ENCODE measurements around the gene CGRRF1. TPM values are rescaled to one million over a fixed set of nuclear protein-coding genes. Genes with fewer than 3 reads are reported as not detected.

The CGRRF1 gene, protein sequence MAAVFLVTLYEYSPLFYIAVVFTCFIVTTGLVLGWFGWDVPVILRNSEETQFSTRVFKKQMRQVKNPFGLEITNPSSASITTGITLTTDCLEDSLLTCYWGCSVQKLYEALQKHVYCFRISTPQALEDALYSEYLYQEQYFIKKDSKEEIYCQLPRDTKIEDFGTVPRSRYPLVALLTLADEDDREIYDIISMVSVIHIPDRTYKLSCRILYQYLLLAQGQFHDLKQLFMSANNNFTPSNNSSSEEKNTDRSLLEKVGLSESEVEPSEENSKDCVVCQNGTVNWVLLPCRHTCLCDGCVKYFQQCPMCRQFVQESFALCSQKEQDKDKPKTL
- total RNA-seq, result 19.1 TPM
- long read RNA-seq, transcript CGRRF1-201 (6 exons, 2,057 nt), result major isoform, 29 of 34 reads
- long read RNA-seq, partial matches to known transcripts, result 2 of 34 reads
- long read RNA-seq, other reads (novel, unspliced or antisense), result 3 of 34 reads

GRCh38 chr14:54509546-54510501, at the start of gene CGRRF1:
Gene CGRRF1 (plus strand): TSS chr14:54509906. CDS start chr14:54509960, 54 bp downstream.
- Histone ChIP-seq H3K36me3 (no peaks in the 10 kb centered on the region), H3K4me1 (peaks cover 24% of the 10 kb centered on the region), H3K27ac (peak within 1 kb of the TSS; percentile 82), H3K4me3 (peak within 1 kb of the TSS; percentile 85), H3K9me3 (no peaks in the 10 kb centered on the region), H3K27me3 (ENCODE audit: low read depth) (no peaks in the 10 kb centered on the region)
- peak; percentile 100 for ATAC-seq
- TF ChIP-seq, protein P1, sequence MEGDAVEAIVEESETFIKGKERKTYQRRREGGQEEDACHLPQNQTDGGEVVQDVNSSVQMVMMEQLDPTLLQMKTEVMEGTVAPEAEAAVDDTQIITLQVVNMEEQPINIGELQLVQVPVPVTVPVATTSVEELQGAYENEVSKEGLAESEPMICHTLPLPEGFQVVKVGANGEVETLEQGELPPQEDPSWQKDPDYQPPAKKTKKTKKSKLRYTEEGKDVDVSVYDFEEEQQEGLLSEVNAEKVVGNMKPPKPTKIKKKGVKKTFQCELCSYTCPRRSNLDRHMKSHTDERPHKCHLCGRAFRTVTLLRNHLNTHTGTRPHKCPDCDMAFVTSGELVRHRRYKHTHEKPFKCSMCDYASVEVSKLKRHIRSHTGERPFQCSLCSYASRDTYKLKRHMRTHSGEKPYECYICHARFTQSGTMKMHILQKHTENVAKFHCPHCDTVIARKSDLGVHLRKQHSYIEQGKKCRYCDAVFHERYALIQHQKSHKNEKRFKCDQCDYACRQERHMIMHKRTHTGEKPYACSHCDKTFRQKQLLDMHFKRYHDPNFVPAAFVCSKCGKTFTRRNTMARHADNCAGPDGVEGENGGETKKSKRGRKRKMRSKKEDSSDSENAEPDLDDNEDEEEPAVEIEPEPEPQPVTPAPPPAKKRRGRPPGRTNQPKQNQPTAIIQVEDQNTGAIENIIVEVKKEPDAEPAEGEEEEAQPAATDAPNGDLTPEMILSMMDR (IDR thresholded peaks at IDR 0.05), result peak; percentile 74
- DNase-seq, result peak; percentile 99
- intact Hi-C loops (cut with DNase I), result no loop called here

- Histone ChIP-seq H3K4me1 (no peaks in the 10 kb centered on the region), H3K27me3 (ENCODE audit: low read depth) (no peaks in the 10 kb centered on the region), H3K9me3 (no peaks in the 10 kb centered on the region), H3K27ac (no peak overlapping the region), H3K4me3 (no peak overlapping the region), H3K36me3 (no peaks in the 10 kb centered on the region)
- intact Hi-C loops (cut with DNase I), result no loop called here
- TF ChIP-seq, protein P1 (IDR thresholded peaks at IDR 0.05), result no peak
- ATAC-seq (no peak), DNase-seq (no peak)
Measured at GRCh38 chr14:54462048-54462447, 47.7 kb upstream of the CGRRF1 start.

- no peaks in the 10 kb centered on the region for H3K4me1 ChIP-seq
- H3K27ac ChIP-seq, result no peak overlapping the region
- TF ChIP-seq, protein P1 (IDR thresholded peaks at IDR 0.05), result no peak
- DNase-seq (no peak), ATAC-seq (no peak)
- no peaks in the 10 kb centered on the region for H3K9me3 ChIP-seq
- no peaks in the 10 kb centered on the region for H3K36me3 ChIP-seq
- H3K27me3 ChIP-seq (ENCODE audit: low read depth), result no peaks in the 10 kb centered on the region
- no peak overlapping the region for H3K4me3 ChIP-seq
- intact Hi-C loops (cut with DNase I), result no loop called here
Measured at GRCh38 chr14:54465654-54466053, 44.1 kb upstream of the CGRRF1 start.

DNA sequence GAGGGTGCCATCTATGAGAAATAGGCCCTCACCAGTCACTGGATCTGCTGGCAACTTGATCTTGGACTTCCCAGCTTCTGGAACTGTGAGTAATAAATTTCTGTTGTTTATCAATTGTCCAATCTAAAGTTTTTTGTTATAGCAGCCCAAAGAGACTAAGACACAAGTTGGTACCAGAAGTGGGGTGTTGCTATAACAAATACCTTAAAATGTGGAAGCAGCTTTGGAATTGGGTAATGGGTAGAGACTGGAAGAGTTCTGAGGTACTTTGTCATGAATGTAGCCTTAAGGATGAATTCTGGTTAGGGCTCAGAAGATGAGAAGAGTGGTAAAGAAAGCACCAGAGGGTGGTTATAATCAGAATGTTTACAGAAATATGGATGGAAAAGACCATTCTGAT, 42.4 kb upstream of the CGRRF1 start:
- no peak overlapping the region for H3K4me3 ChIP-seq
- TF ChIP-seq, protein P1 (IDR thresholded peaks at IDR 0.05), result no peak
- intact Hi-C loops (cut with DNase I), result no loop called here
- ATAC-seq, result no peak
- H3K27ac ChIP-seq, result no peak overlapping the region
- no peaks in the 10 kb centered on the region for H3K27me3 ChIP-seq (ENCODE audit: low read depth)
- no peaks in the 10 kb centered on the region for H3K9me3 ChIP-seq
- DNase-seq, result no peak
- H3K4me1 ChIP-seq, result no peaks in the 10 kb centered on the region
- H3K36me3 ChIP-seq, result no peaks in the 10 kb centered on the region

DNA sequence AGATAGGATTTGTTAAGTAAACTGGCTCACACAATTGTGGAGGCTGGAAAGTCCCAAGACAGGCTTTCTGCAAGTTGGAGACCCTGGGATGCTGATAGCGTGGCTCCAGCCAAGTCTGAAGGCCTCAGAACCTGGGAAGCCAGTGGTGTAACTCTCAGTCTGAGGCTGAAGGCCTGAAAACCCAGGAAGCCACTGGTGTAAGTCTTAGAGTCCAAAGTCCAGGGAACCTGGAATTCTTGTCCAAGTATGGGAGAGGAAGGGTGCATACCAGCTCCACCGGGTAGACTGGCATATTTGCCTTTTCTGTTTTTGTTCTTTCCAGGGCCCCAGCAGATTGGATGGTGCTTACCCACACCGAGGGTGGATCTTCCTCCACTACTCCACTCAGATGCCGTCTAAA, 39.0 kb upstream of the CGRRF1 start:
- Histone ChIP-seq H3K4me3 (no peak overlapping the region), H3K27me3 (ENCODE audit: low read depth) (no peaks in the 10 kb centered on the region), H3K9me3 (no peaks in the 10 kb centered on the region), H3K36me3 (no peaks in the 10 kb centered on the region), H3K27ac (no peak overlapping the region), H3K4me1 (no peaks in the 10 kb centered on the region)
- ATAC-seq (no peak), DNase-seq (no peak)
- TF ChIP-seq, protein P1 (IDR thresholded peaks at IDR 0.05), result no peak
- intact Hi-C loops (cut with DNase I), result no loop called here

Measured in lower lobe of right lung (tissue), 2 donors.